ENCODE results near the gene TMC3.
"Not testable (repeated sequence)": the region's sequence is repeated elsewhere in the genome, so short reads cannot be mapped to it uniquely, and the experiment has no call there.

The TMC3 gene
- 0 reads per million in 9 experiments for total RNA-seq

- H3K9me3 Mint-ChIP-seq, result no peaks in the 10 kb centered on the region
- no peaks in the 10 kb centered on the region for H3K36me3 Mint-ChIP-seq (ENCODE audit: insufficient read depth)
- H3K27me3 Mint-ChIP-seq, result peaks cover 7 to 15% of the 10 kb centered on the region in 2 donors
- H3K4me1 Mint-ChIP-seq (ENCODE audit: low read depth in 2 of 2), result no peaks in the 10 kb centered on the region
- H3K4me3 Mint-ChIP-seq, result no peak within 1 kb of the TSS
- DNase-seq, result no peak
- ATAC-seq (replicated peaks), result no peak
- H3K27ac Mint-ChIP-seq, result no peak within 1 kb of the TSS
Measured at GRCh38 chr15:81373775-81374395, at the start of gene TMC3. TSS of gene TMC3 (minus strand) at chr15:81374213. CDS start at chr15:81374077, 136 bp downstream.

- Mint-ChIP-seq H3K27ac (no peak overlapping the region), H3K4me1 (ENCODE audit: low read depth in 2 of 2) (no peaks in the 10 kb centered on the region), H3K9me3 (no peaks in the 10 kb centered on the region), H3K36me3 (ENCODE audit: insufficient read depth) (no peaks in the 10 kb centered on the region), H3K4me3 (no peak overlapping the region), H3K27me3 (peaks cover 16 to 19% of the 10 kb centered on the region in 2 donors)
- ATAC-seq (replicated peaks) (no peak), DNase-seq (no peak)
Measured at GRCh38 chr15:81421461-81421860, 47.4 kb upstream of the TMC3 start.

GRCh38 chr15:81419332-81419943 lies 45.4 kb upstream of the TMC3 start:
- H3K4me3 Mint-ChIP-seq, result no peak overlapping the region
- DNase-seq (no peak), ATAC-seq (replicated peaks) (no peak)
- H3K27me3 Mint-ChIP-seq, result peaks cover 22 to 25% of the 10 kb centered on the region in 2 donors
- H3K27ac Mint-ChIP-seq, result no peak overlapping the region
- no peaks in the 10 kb centered on the region for H3K36me3 Mint-ChIP-seq (ENCODE audit: insufficient read depth)
- H3K9me3 Mint-ChIP-seq, result no peaks in the 10 kb centered on the region
- peaks cover 0 to 7% of the 10 kb centered on the region in 2 donors for H3K4me1 Mint-ChIP-seq (ENCODE audit: low read depth in 2 of 2)

- H3K4me1 Mint-ChIP-seq (ENCODE audit: low read depth in 2 of 2), result peaks cover 0 to 8% of the 10 kb centered on the region in 2 donors
- DNase-seq (no peak), ATAC-seq (replicated peaks) (no peak)
- H3K4me3 Mint-ChIP-seq, result no peak overlapping the region
- peaks cover 22 to 26% of the 10 kb centered on the region in 2 donors for H3K27me3 Mint-ChIP-seq
- no peak overlapping the region for H3K27ac Mint-ChIP-seq
- H3K9me3 Mint-ChIP-seq, result no peaks in the 10 kb centered on the region
- H3K36me3 Mint-ChIP-seq (ENCODE audit: insufficient read depth), result no peaks in the 10 kb centered on the region
Measured at GRCh38 chr15:81418891-81419290, 44.9 kb upstream of the TMC3 start.

GRCh38 chr15:81418444-81418843 lies 44.4 kb upstream of the TMC3 start:
- H3K36me3 Mint-ChIP-seq (ENCODE audit: insufficient read depth), result no peaks in the 10 kb centered on the region
- H3K27me3 Mint-ChIP-seq, result peaks cover 27 to 30% of the 10 kb centered on the region in 2 donors
- no peak overlapping the region for H3K4me3 Mint-ChIP-seq
- peaks cover 0 to 8% of the 10 kb centered on the region in 2 donors for H3K4me1 Mint-ChIP-seq (ENCODE audit: low read depth in 2 of 2)
- no peak for ATAC-seq (replicated peaks)
- no peak for DNase-seq
- H3K27ac Mint-ChIP-seq, result no peak overlapping the region
- H3K9me3 Mint-ChIP-seq, result no peaks in the 10 kb centered on the region

GRCh38 chr15:81414274-81414968 lies 40.4 kb upstream of the TMC3 start:
- not testable (repeated sequence) for ATAC-seq (replicated peaks); DNase-seq; H3K4me1 Mint-ChIP-seq (ENCODE audit: low read depth in 2 of 2); H3K36me3 Mint-ChIP-seq (ENCODE audit: insufficient read depth); H3K9me3 Mint-ChIP-seq
- H3K4me3 Mint-ChIP-seq, result peak overlapping the region in 1 of 2 donors; percentile 24
- peaks cover 32 to 54% of the 10 kb centered on the region in 2 donors for H3K27me3 Mint-ChIP-seq
- H3K27ac Mint-ChIP-seq, result peak overlapping the region in 1 of 2 donors; percentile 14

GRCh38 chr15:81413851-81414250 lies 39.8 kb upstream of the TMC3 start:
- H3K4me1 Mint-ChIP-seq (ENCODE audit: low read depth in 2 of 2), result peaks cover 0 to 8% of the 10 kb centered on the region in 2 donors
- ATAC-seq (replicated peaks) (no peak), DNase-seq (no peak)
- H3K27ac Mint-ChIP-seq, result no peak overlapping the region
- H3K4me3 Mint-ChIP-seq, result no peak overlapping the region
- no peaks in the 10 kb centered on the region for H3K36me3 Mint-ChIP-seq (ENCODE audit: insufficient read depth)
- H3K27me3 Mint-ChIP-seq, result peaks cover 32 to 48% of the 10 kb centered on the region in 2 donors
- no peaks in the 10 kb centered on the region for H3K9me3 Mint-ChIP-seq

GRCh38 chr15:81411969-81412633 lies 38.1 kb upstream of the TMC3 start:
- Mint-ChIP-seq H3K27ac (no peak overlapping the region), H3K9me3 (no peaks in the 10 kb centered on the region), H3K36me3 (ENCODE audit: insufficient read depth) (no peaks in the 10 kb centered on the region), H3K27me3 (peaks cover 45 to 59% of the 10 kb centered on the region in 2 donors), H3K4me3 (no peak overlapping the region), H3K4me1 (ENCODE audit: low read depth in 2 of 2) (peaks cover 0 to 8% of the 10 kb centered on the region in 2 donors)
- no peak for ATAC-seq (replicated peaks)
- no peak for DNase-seq

GRCh38 chr15:81411051-81411450 lies 37.0 kb upstream of the TMC3 start:
- H3K9me3 Mint-ChIP-seq, result no peaks in the 10 kb centered on the region
- H3K4me1 Mint-ChIP-seq (ENCODE audit: low read depth in 2 of 2), result peaks cover 0 to 8% of the 10 kb centered on the region in 2 donors
- ATAC-seq (replicated peaks) (no peak), DNase-seq (no peak)
- peaks cover 46 to 54% of the 10 kb centered on the region in 2 donors for H3K27me3 Mint-ChIP-seq
- H3K27ac Mint-ChIP-seq, result no peak overlapping the region
- H3K36me3 Mint-ChIP-seq (ENCODE audit: insufficient read depth), result no peaks in the 10 kb centered on the region
- H3K4me3 Mint-ChIP-seq, result no peak overlapping the region

- Mint-ChIP-seq H3K4me1 (ENCODE audit: low read depth in 2 of 2) (peaks cover 0 to 6% of the 10 kb centered on the region in 2 donors), H3K36me3 (ENCODE audit: insufficient read depth) (no peaks in the 10 kb centered on the region), H3K9me3 (no peaks in the 10 kb centered on the region), H3K27ac (no peak overlapping the region), H3K27me3 (peaks cover 40 to 50% of the 10 kb centered on the region in 2 donors), H3K4me3 (no peak overlapping the region)
- ATAC-seq (replicated peaks) (peak; percentile 62), DNase-seq (peak in 2 of 3 experiments; percentile 10 to 20)
Measured at GRCh38 chr15:81410318-81410753, 36.3 kb upstream of the TMC3 start.

GRCh38 chr15:81407718-81408117 lies 33.7 kb upstream of the TMC3 start:
- Mint-ChIP-seq H3K27ac (no peak overlapping the region), H3K36me3 (ENCODE audit: insufficient read depth) (no peaks in the 10 kb centered on the region), H3K4me3 (no peak overlapping the region), H3K27me3 (peaks cover 32 to 40% of the 10 kb centered on the region in 2 donors), H3K4me1 (ENCODE audit: low read depth in 2 of 2) (no peaks in the 10 kb centered on the region), H3K9me3 (no peaks in the 10 kb centered on the region)
- no peak for DNase-seq
- no peak for ATAC-seq (replicated peaks)

- H3K36me3 Mint-ChIP-seq (ENCODE audit: insufficient read depth), result no peaks in the 10 kb centered on the region
- DNase-seq, result no peak
- no peak overlapping the region for H3K4me3 Mint-ChIP-seq
- ATAC-seq (replicated peaks), result no peak
- H3K27me3 Mint-ChIP-seq, result peaks cover 27 to 40% of the 10 kb centered on the region in 2 donors
- H3K27ac Mint-ChIP-seq, result no peak overlapping the region
- no peaks in the 10 kb centered on the region for H3K9me3 Mint-ChIP-seq
- no peaks in the 10 kb centered on the region for H3K4me1 Mint-ChIP-seq (ENCODE audit: low read depth in 2 of 2)
Measured at GRCh38 chr15:81407176-81407575, 33.2 kb upstream of the TMC3 start.

GRCh38 chr15:81400640-81401236 lies 26.7 kb upstream of the TMC3 start:
- H3K36me3 Mint-ChIP-seq (ENCODE audit: insufficient read depth), result no peaks in the 10 kb centered on the region
- H3K4me1 Mint-ChIP-seq (ENCODE audit: low read depth in 2 of 2), result no peaks in the 10 kb centered on the region
- ATAC-seq (replicated peaks) (peak; percentile 56), DNase-seq (peak; percentile 15 to 31 (median 30))
- H3K27me3 Mint-ChIP-seq, result peaks cover 0 to 17% of the 10 kb centered on the region in 2 donors
- no peak overlapping the region for H3K4me3 Mint-ChIP-seq
- no peak overlapping the region for H3K27ac Mint-ChIP-seq
- H3K9me3 Mint-ChIP-seq, result no peaks in the 10 kb centered on the region

Data from effector memory CD8-positive, alpha-beta T cell (primary cell).